ENCODE data around the gene PIK3R1. TPM values are rescaled to one million over a fixed set of nuclear protein-coding genes. Genes with fewer than 3 reads are reported as not detected.

PIK3R1 gene
- total RNA-seq, 1 donor from 2014 or later, result 52.2 TPM

DNA sequence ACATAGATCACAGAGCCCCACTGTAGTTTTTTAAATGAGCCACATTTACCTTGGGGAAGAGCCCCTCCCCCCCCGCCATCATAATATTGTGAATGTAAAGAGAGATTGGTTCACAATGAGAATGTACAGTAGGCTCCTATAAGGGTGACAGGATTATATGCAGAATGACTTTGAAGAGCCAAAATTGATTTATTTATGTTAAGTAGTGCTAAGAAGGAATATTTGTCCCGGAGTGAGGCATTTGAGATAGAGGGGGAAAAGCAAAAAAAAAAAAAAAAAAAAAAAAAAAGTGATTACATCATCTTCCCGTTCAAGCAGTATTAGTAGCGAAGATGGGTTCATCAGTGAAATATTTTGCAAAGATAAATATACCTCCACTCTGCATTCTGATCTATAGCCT is 73.9 kb downstream of the PIK3R1 start:
- TF ChIP-seq, protein P1, sequence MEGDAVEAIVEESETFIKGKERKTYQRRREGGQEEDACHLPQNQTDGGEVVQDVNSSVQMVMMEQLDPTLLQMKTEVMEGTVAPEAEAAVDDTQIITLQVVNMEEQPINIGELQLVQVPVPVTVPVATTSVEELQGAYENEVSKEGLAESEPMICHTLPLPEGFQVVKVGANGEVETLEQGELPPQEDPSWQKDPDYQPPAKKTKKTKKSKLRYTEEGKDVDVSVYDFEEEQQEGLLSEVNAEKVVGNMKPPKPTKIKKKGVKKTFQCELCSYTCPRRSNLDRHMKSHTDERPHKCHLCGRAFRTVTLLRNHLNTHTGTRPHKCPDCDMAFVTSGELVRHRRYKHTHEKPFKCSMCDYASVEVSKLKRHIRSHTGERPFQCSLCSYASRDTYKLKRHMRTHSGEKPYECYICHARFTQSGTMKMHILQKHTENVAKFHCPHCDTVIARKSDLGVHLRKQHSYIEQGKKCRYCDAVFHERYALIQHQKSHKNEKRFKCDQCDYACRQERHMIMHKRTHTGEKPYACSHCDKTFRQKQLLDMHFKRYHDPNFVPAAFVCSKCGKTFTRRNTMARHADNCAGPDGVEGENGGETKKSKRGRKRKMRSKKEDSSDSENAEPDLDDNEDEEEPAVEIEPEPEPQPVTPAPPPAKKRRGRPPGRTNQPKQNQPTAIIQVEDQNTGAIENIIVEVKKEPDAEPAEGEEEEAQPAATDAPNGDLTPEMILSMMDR (IDR thresholded peaks at IDR 0.05), result no peak
- ATAC-seq (ENCODE audit: low read depth) (no peak), DNase-seq (no peak)
- Mint-ChIP-seq H3K4me3 (peak overlapping the region; percentile 15), H3K36me3 (ENCODE audit: low read depth) (peaks cover 34% of the 10 kb centered on the region), H3K4me1 (peaks cover 41% of the 10 kb centered on the region), H3K9me3 (no peaks in the 10 kb centered on the region), H3K27ac (peak overlapping the region; percentile 41), H3K27me3 (no peaks in the 10 kb centered on the region)
- ChIA-PET CTCF (no interaction called here), POLR2A (no interaction called here)
- intact Hi-C loops (cut with micrococcal nuclease), result loop anchor here (10.0 kb wide), 2 partner anchors 595 to 1045 kb away; partner anchors contain the start of gene CCDC125

DNA sequence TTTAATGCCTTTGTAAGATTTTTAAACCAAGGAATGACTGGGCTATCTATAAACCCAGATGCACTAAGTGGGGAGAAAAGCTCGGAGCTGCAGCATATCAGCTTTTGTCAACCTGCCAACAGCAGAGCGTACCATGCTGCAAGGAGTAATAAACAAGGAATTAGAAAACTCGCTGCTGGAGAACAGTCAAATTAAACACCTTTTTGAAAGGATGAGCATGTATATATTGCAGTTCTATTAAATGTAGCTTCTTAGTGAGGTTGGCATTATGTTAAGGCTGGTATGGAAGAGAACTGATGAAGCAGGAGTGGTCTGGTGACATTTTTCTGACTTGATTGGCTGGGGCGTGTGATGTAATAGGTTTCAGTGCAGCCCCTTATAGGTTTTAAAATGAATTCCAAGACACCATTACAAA is 74.7 kb downstream of the PIK3R1 start:
- H3K27me3 Mint-ChIP-seq, result no peaks in the 10 kb centered on the region
- ChIA-PET POLR2A (no interaction called here), CTCF (no interaction called here)
- no peak overlapping the region for H3K4me3 Mint-ChIP-seq
- TF ChIP-seq, protein P1 (IDR thresholded peaks at IDR 0.05), result no peak
- DNase-seq (no peak), ATAC-seq (ENCODE audit: low read depth) (no peak)
- no peaks in the 10 kb centered on the region for H3K9me3 Mint-ChIP-seq
- no peak overlapping the region for H3K27ac Mint-ChIP-seq
- intact Hi-C loops (cut with micrococcal nuclease), result no loop called here
- H3K4me1 Mint-ChIP-seq, result peaks cover 35% of the 10 kb centered on the region
- H3K36me3 Mint-ChIP-seq (ENCODE audit: low read depth), result peaks cover 40% of the 10 kb centered on the region

DNA sequence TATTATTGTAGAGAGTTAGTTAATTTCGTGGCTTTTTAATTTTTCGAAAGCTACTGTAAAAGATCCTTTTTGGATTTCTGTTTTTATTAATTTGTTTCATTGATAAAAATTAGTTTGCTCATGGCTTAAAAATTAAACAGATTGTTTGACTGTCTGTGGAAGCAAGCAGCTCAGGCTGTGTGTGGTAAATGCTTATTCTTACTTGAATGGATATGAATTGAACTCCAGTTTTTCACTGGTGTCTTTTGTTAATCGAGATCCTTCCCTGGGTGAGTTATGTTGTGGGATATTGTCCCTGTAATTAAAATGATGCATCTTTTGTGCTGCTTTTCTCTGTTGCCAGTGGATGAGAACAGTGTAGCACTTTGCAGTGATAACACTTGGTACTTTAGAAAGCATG is 75.3 kb downstream of the PIK3R1 start:
- POLR2A ChIA-PET, result no interaction called here

DNA sequence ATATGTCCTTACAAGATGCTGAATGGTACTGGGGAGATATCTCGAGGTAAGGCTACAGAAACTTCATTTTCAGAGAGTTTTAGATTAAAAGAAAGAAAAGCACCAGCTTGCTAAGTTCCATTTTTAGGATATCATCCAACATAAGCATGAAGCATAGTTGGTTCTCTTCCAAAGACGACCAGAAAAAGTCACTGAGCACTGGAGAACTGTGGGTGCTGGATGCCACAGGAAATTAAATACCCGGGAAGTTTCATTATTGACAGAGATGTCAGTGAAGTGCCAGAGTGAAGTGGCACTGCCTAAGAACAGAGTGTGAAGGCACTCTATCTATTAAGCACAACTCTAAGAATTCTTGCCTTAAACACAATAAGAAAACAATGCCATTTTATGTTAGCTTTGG is 76.8 kb downstream of the PIK3R1 start:
- CTCF ChIA-PET, result interaction anchor here (1.2 kb wide), 1 partner anchor 169 kb away, joined by 3 read pairs; no protein-coding TSS in a partner anchor

More for the DNA sequence above, 75.3 kb downstream of the PIK3R1 start:
- peaks cover 29% of the 10 kb centered on the region for H3K4me1 Mint-ChIP-seq
- intact Hi-C loops (cut with micrococcal nuclease), result no loop called here
- TF ChIP-seq, protein P1 (IDR thresholded peaks at IDR 0.05), result no peak
- H3K9me3 Mint-ChIP-seq, result no peaks in the 10 kb centered on the region
- H3K4me3 Mint-ChIP-seq, result no peak overlapping the region
- no peak for ATAC-seq (ENCODE audit: low read depth)
- no peaks in the 10 kb centered on the region for H3K27me3 Mint-ChIP-seq
- peaks cover 46% of the 10 kb centered on the region for H3K36me3 Mint-ChIP-seq (ENCODE audit: low read depth)
- CTCF ChIA-PET, result interaction anchor here (0.6 kb wide), 1 partner anchor 732 kb away, joined by 5 read pairs; no protein-coding TSS in a partner anchor
- DNase-seq, result no peak
- H3K27ac Mint-ChIP-seq, result no peak overlapping the region

DNA sequence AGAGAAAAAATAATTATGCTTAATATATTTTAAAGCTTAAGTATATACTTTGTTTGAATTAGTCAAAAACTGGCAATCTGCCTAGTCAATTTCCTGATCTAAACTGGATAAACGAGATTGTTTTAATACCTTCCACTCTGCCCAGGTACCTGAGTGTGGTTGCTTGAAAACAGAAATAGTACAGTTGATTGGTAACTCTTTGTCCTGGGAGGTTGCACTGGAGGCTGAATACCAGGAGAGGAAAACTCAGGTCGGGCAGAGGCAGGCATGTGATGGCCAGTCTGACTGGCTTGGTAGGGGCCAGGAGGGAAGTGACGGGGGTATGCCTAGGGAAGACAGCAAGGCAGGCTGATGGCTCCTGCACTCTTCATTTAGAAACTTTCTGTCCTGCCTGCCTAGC is 80.2 kb downstream of the PIK3R1 start:
- no peak for DNase-seq
- H3K27ac Mint-ChIP-seq, result no peak overlapping the region
- ATAC-seq (ENCODE audit: low read depth), result no peak
- H3K4me1 Mint-ChIP-seq, result no peaks in the 10 kb centered on the region
- intact Hi-C loops (cut with micrococcal nuclease), result no loop called here
- TF ChIP-seq, protein P1 (IDR thresholded peaks at IDR 0.05), result no peak
- no peak overlapping the region for H3K4me3 Mint-ChIP-seq
- peaks cover 84% of the 10 kb centered on the region for H3K36me3 Mint-ChIP-seq (ENCODE audit: low read depth)
- ChIA-PET POLR2A (no interaction called here), CTCF (no interaction called here)
- H3K27me3 Mint-ChIP-seq, result no peaks in the 10 kb centered on the region
- no peaks in the 10 kb centered on the region for H3K9me3 Mint-ChIP-seq

More for the DNA sequence above, 76.8 kb downstream of the PIK3R1 start:
- POLR2A ChIA-PET, result no interaction called here
- Mint-ChIP-seq H3K27me3 (no peaks in the 10 kb centered on the region), H3K4me1 (peaks cover 14% of the 10 kb centered on the region), H3K27ac (no peak overlapping the region), H3K4me3 (no peak overlapping the region), H3K9me3 (no peaks in the 10 kb centered on the region), H3K36me3 (ENCODE audit: low read depth) (peaks cover 57% of the 10 kb centered on the region)
- TF ChIP-seq, protein P1 (IDR thresholded peaks at IDR 0.05), result no peak
- DNase-seq (no peak), ATAC-seq (ENCODE audit: low read depth) (no peak)
- intact Hi-C loops (cut with micrococcal nuclease), result no loop called here

Measured in activated B cell treated with CpG ODN at 0.5 μM for 24 hours (primary cell).